Caco-2 (cell line): ENCODE measurements around the gene ZFHX2. TPM values are rescaled to one million over a fixed set of nuclear protein-coding genes. Genes with fewer than 3 reads are reported as not detected.

Experiments
- BruUV-seq: library from RNA; stranded (reverse); fragments of 400-500 nt; replicated peaks from 2 replicates; lab custom pipeline; 2021; lab: Mats Ljungman, UMichigan
- CTCF ChIA-PET: fragments of 300-600 bp; sonication (Branson Sonifier 250); formaldehyde crosslinking; loops from one replicate; lab custom pipeline; 2022; ENCODE audit warnings: antibody characterized with exemption; lab: Charles Lee
- POLR2A ChIA-PET: fragments of 300-600 bp; sonication (Branson Sonifier 250); formaldehyde crosslinking; loops from one replicate; lab custom pipeline; 2022; ENCODE audit warnings: antibody characterized with exemption; lab: Charles Lee
- DNase-seq, 2 experiments: peaks; one replicate each; pipeline versions ENCODE4 v3.0.0 to v3.0.0-alpha.2; 2020 to 2022
- H3K27me3 ChIP-seq: replicated peaks from 2 replicates; pipeline ENCODE4 v1.6.0; 2011; ENCODE audit warnings: low read length; ENCODE audit not compliant: control insufficient read depth, insufficient read depth
- H3K36me3 ChIP-seq: 2 replicates; pipeline ENCODE4 v1.5.1; 2011; ENCODE audit warnings: low read length; ENCODE audit not compliant: control insufficient read depth, insufficient read depth
- H3K4me1 ChIP-seq: fragments of 250-450 bp; sonication (Bioruptor Pico); 2 replicates; pipeline ENCODE4 v1.5.1; 2020; ENCODE audit warnings: mild to moderate bottlenecking
- H3K4me3 ChIP-seq: 2 replicates; pipeline ENCODE4 v1.5.1; 2011; ENCODE audit warnings: low read depth, mild to moderate bottlenecking, control low read depth, low read length
- H3K9me3 ChIP-seq: fragments of 250-450 bp; sonication (Bioruptor Pico); 2 replicates; pipeline ENCODE4 v1.5.1; 2020; ENCODE audit warnings: mild to moderate bottlenecking, moderate library complexity
- H3K27ac Mint-ChIP-seq: one replicate; pipeline ENCODE4 v1.8.0; 2022; ENCODE audit warnings: mixed read lengths; ENCODE audit not compliant: unreplicated experiment
- H3K27me3 Mint-ChIP-seq: one replicate; pipeline ENCODE4 v1.8.0; 2022; ENCODE audit warnings: mixed read lengths; ENCODE audit not compliant: insufficient read depth, unreplicated experiment
- H3K36me3 Mint-ChIP-seq: one replicate; pipeline ENCODE4 v1.8.0; 2022; ENCODE audit warnings: mild to moderate bottlenecking, mixed read lengths; ENCODE audit not compliant: insufficient read depth, unreplicated experiment
- H3K4me1 Mint-ChIP-seq: one replicate; pipeline ENCODE4 v1.8.0; 2022; ENCODE audit warnings: low read depth, mixed read lengths; ENCODE audit not compliant: unreplicated experiment
- H3K4me3 Mint-ChIP-seq: one replicate; pipeline ENCODE4 v1.8.0; 2022; ENCODE audit warnings: mild to moderate bottlenecking, moderate library complexity, mixed read lengths; ENCODE audit not compliant: unreplicated experiment
- H3K9me3 Mint-ChIP-seq: one replicate; pipeline ENCODE4 v1.8.0; 2022; ENCODE audit warnings: mixed read lengths; ENCODE audit not compliant: unreplicated experiment
- CTCF ChIP-seq, 2 experiments: fragments of 200-600 bp in 1 of 2; IDR thresholded peaks; 1 replicate in 1 of 2; 2 replicates in 1 of 2; pipeline versions ENCODE4 v1.5.1 to v1.8.0; 2011 to 2022; ENCODE audit warnings: antibody characterized with exemption in 1 of 2, control low read depth in 1 of 2, inconsistent platforms in 1 of 2, low read depth in 1 of 2, low read length in 1 of 2, mild to moderate bottlenecking in 1 of 2, moderate library complexity in 1 of 2; ENCODE audit not compliant: insufficient read depth in 1 of 2, severe bottlenecking in 1 of 2, unreplicated experiment in 1 of 2
- intact Hi-C: fragments of 100-400 bp; cut with micrococcal nuclease; formaldehyde crosslinking; loops from one replicate; pipeline ENCODE4 v1.10.0; 2022; ENCODE audit not compliant: unreplicated experiment
- total RNA-seq: library from RNA; stranded (reverse); gene quantifications from 2 replicates; pipeline ENCODE4 v1.2.3, GENCODE V29; 2022

The ZFHX2 gene
- total RNA-seq, 1 experiment from 2014 or later: 1.1 TPM

- no peaks in the 10 kb centered on the region for H3K36me3 Mint-ChIP-seq
- no peak overlapping the region for H3K27ac Mint-ChIP-seq
- H3K27me3 ChIP-seq: no peaks in the 10 kb centered on the region
- intact Hi-C loops: no loop called here
- no TSS peak for BruUV-seq
- no peaks in the 10 kb centered on the region for H3K4me1 ChIP-seq
- CTCF ChIA-PET: no interaction called here
- no peaks in the 10 kb centered on the region for H3K9me3 ChIP-seq
- peaks cover 11% of the 10 kb centered on the region for H3K27me3 Mint-ChIP-seq
- no peak for TF ChIP-seq CTCF (IDR thresholded peaks at IDR 0.05; ENCODE audit: insufficient read depth in 1 of 2, low read depth in 1 of 2, low read length in 1 of 2, severe bottlenecking in 1 of 2, unreplicated experiment in 1 of 2)
- no peak overlapping the region for H3K4me3 ChIP-seq
- no peak overlapping the region for H3K4me3 Mint-ChIP-seq
- DNase-seq: no peak
- no peaks in the 10 kb centered on the region for H3K36me3 ChIP-seq
- no peaks in the 10 kb centered on the region for H3K9me3 Mint-ChIP-seq
- POLR2A ChIA-PET: no interaction called here
- no peaks in the 10 kb centered on the region for H3K4me1 Mint-ChIP-seq
These were observed 28.8 kb upstream of the ZFHX2 start for GRCh38 chr14:23580152-23580926.

- no peaks in the 10 kb centered on the region for H3K4me1 ChIP-seq
- H3K4me3 ChIP-seq: no peak overlapping the region
- Mint-ChIP-seq H3K4me3 (no peak overlapping the region), H3K36me3 (no peaks in the 10 kb centered on the region), H3K4me1 (no peaks in the 10 kb centered on the region), H3K9me3 (no peaks in the 10 kb centered on the region), H3K27ac (no peak overlapping the region), H3K27me3 (peaks cover 11% of the 10 kb centered on the region)
- no peaks in the 10 kb centered on the region for H3K27me3 ChIP-seq
- no TSS peak for BruUV-seq
- H3K36me3 ChIP-seq: no peaks in the 10 kb centered on the region
- no peak for TF ChIP-seq CTCF (IDR thresholded peaks at IDR 0.05; ENCODE audit: insufficient read depth in 1 of 2, low read depth in 1 of 2, low read length in 1 of 2, severe bottlenecking in 1 of 2, unreplicated experiment in 1 of 2)
- intact Hi-C loops: no loop called here
- DNase-seq: no peak
- POLR2A ChIA-PET: no interaction called here
- CTCF ChIA-PET: no interaction called here
- no peaks in the 10 kb centered on the region for H3K9me3 ChIP-seq
These were observed 28.2 kb upstream of the ZFHX2 start for GRCh38 chr14:23579739-23580138.

- no peaks in the 10 kb centered on the region for H3K27me3 ChIP-seq
- BruUV-seq: no TSS peak
- POLR2A ChIA-PET: no interaction called here
- no peak for TF ChIP-seq CTCF (IDR thresholded peaks at IDR 0.05; ENCODE audit: insufficient read depth in 1 of 2, low read depth in 1 of 2, low read length in 1 of 2, severe bottlenecking in 1 of 2, unreplicated experiment in 1 of 2)
- DNase-seq: no peak
- CTCF ChIA-PET: no interaction called here
- Mint-ChIP-seq H3K27ac (no peak overlapping the region), H3K4me3 (no peak overlapping the region), H3K9me3 (no peaks in the 10 kb centered on the region), H3K4me1 (no peaks in the 10 kb centered on the region), H3K27me3 (peaks cover 11% of the 10 kb centered on the region), H3K36me3 (no peaks in the 10 kb centered on the region)
- H3K4me1 ChIP-seq: no peaks in the 10 kb centered on the region
- no peaks in the 10 kb centered on the region for H3K36me3 ChIP-seq
- intact Hi-C loops: no loop called here
- no peak overlapping the region for H3K4me3 ChIP-seq
- no peaks in the 10 kb centered on the region for H3K9me3 ChIP-seq
These were observed 27.7 kb upstream of the ZFHX2 start for GRCh38 chr14:23579311-23579630.
